IMR-90 (cell line): ENCODE data around the gene WNK1.

Source experiments
- CEBPB ChIP-seq: IDR thresholded peaks from 2 replicates; pipeline ENCODE4 v1.6.1; 2012; ENCODE audit warnings: low read depth, low read length, improper control_type of control experiment
- CTCF ChIP-seq: conservative IDR thresholded peaks from 2 replicates; pipeline ENCODE4 v1.5.1; 2012; ENCODE audit warnings: mild to moderate bottlenecking, low read depth, low read length, improper control_type of control experiment
- FOS ChIP-seq: fragments of 150-350 bp; IDR thresholded peaks from 2 replicates; pipeline ENCODE4 v1.6.1; 2016; ENCODE audit warnings: low read depth, low read length
- MAFK ChIP-seq: IDR thresholded peaks from 2 replicates; pipeline ENCODE4 v1.6.1; 2012; ENCODE audit warnings: low read depth, low read length, improper control_type of control experiment
- MXI1 ChIP-seq: IDR thresholded peaks from 2 replicates; pipeline ENCODE4 v1.6.1; 2012; ENCODE audit warnings: low read depth, mild to moderate bottlenecking, low read length, moderate library complexity, borderline replicate concordance
- POLR2A ChIP-seq: IDR thresholded peaks from 2 replicates; pipeline ENCODE4 v1.6.1; 2012; ENCODE audit warnings: mild to moderate bottlenecking, low read depth, low read length
- RAD21 ChIP-seq: IDR thresholded peaks from 2 replicates; pipeline ENCODE4 v1.6.1; 2012; ENCODE audit warnings: low read length, improper control_type of control experiment
- RCOR1 ChIP-seq: IDR thresholded peaks from 2 replicates; pipeline ENCODE4 v1.6.1; 2012; ENCODE audit warnings: mild to moderate bottlenecking, low read length, improper control_type of control experiment; ENCODE audit not compliant: insufficient replicate concordance
- RFX5 ChIP-seq: IDR thresholded peaks from 2 replicates; pipeline ENCODE4 v1.8.0; 2012; ENCODE audit warnings: low read depth, mild to moderate bottlenecking, low read length, moderate library complexity
- SMC3 ChIP-seq: fragments of 150-350 bp; IDR thresholded peaks from 2 replicates; pipeline ENCODE4 v1.6.1; 2016; ENCODE audit warnings: low read depth, mild to moderate bottlenecking, antibody characterized with exemption, low read length, moderate library complexity
- USF2 ChIP-seq: fragments of 150-350 bp; IDR thresholded peaks from 2 replicates; pipeline ENCODE4 v1.6.1; 2017; ENCODE audit warnings: mild to moderate bottlenecking, antibody characterized with exemption, low read length, low read depth
- TF ChIP-seq, protein P1 (sequence below): fragments of 150-350 bp; IDR thresholded peaks from 2 replicates; pipeline ENCODE4 v1.6.1; 2016; ENCODE audit warnings: low read depth, mild to moderate bottlenecking, low read length, moderate library complexity, borderline replicate concordance

GRCh38 chr12:720231-720941, 32.0 kb upstream of the WNK1 start:
- TF ChIP-seq POLR2A, result no peak
- no peak for TF ChIP-seq CTCF
- TF ChIP-seq RFX5, result no peak
- no peak for TF ChIP-seq MAFK
- no peak for TF ChIP-seq MXI1
- TF ChIP-seq FOS, result no peak
- no peak for TF ChIP-seq RCOR1
- TF ChIP-seq, protein P1, sequence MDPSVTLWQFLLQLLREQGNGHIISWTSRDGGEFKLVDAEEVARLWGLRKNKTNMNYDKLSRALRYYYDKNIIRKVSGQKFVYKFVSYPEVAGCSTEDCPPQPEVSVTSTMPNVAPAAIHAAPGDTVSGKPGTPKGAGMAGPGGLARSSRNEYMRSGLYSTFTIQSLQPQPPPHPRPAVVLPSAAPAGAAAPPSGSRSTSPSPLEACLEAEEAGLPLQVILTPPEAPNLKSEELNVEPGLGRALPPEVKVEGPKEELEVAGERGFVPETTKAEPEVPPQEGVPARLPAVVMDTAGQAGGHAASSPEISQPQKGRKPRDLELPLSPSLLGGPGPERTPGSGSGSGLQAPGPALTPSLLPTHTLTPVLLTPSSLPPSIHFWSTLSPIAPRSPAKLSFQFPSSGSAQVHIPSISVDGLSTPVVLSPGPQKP, result no peak
- TF ChIP-seq SMC3, result no peak
- TF ChIP-seq USF2, result no peak
- TF ChIP-seq CEBPB, result no peak
- TF ChIP-seq RAD21, result no peak
